Liver (tissue), 9 donors: ENCODE data around the gene TSHR. TPM values are rescaled to one million over a fixed set of nuclear protein-coding genes. Genes with fewer than 3 reads are reported as not detected.

ENCODE experiments used
- DNase-seq: peaks from one replicate; pipeline ENCODE4 v3.0.0-alpha.2; 2017; ENCODE audit warnings: low spot score
- H3K27ac ChIP-seq, 2 donors: one replicate each; pipeline ENCODE4 v1.7.0; 2013; ENCODE audit warnings: inconsistent platforms in 2 of 2, low read length in 2 of 2, control low read depth in 1 of 2, low read depth in 1 of 2, mild to moderate bottlenecking in 1 of 2
- H3K27me3 ChIP-seq, 4 donors: one replicate each; pipeline versions ENCODE4 v1.6.1 to v1.7.0; 2013; ENCODE audit warnings: low read length in 3 of 4, inconsistent platforms in 1 of 4, mild to moderate bottlenecking in 1 of 4, moderate library complexity in 1 of 4; ENCODE audit not compliant: control insufficient read depth in 4 of 4, insufficient read depth in 4 of 4
- H3K36me3 ChIP-seq, 4 donors: one replicate each; pipeline versions ENCODE4 v1.6.1 to v1.7.0; 2013; ENCODE audit warnings: low read length in 3 of 4, mild to moderate bottlenecking in 3 of 4, low read depth in 1 of 4, moderate library complexity in 1 of 4; ENCODE audit not compliant: control insufficient read depth in 4 of 4, insufficient read depth in 3 of 4
- H3K4me1 ChIP-seq, 4 donors: one replicate each; pipeline versions ENCODE4 v1.6.1 to v1.7.0; 2013; ENCODE audit warnings: low read length in 3 of 4, mild to moderate bottlenecking in 3 of 4, moderate library complexity in 1 of 4; ENCODE audit not compliant: control insufficient read depth in 4 of 4, insufficient read depth in 4 of 4
- H3K4me3 ChIP-seq, 3 donors: one replicate each; pipeline versions ENCODE4 v1.6.1 to v1.7.0; 2013; ENCODE audit warnings: low read length in 3 of 3, control low read depth in 1 of 3, low read depth in 1 of 3, mild to moderate bottlenecking in 1 of 3
- H3K9ac ChIP-seq, 2 donors: one replicate each; pipeline ENCODE4 v1.7.0; 2013; ENCODE audit warnings: low read length in 2 of 2, mild to moderate bottlenecking in 2 of 2, moderate library complexity in 2 of 2, control low read depth in 1 of 2, low read depth in 1 of 2
- H3K9me3 ChIP-seq, 4 donors: one replicate each; pipeline versions ENCODE4 v1.6.1 to v1.7.0; 2013; ENCODE audit warnings: low read length in 3 of 4; ENCODE audit not compliant: control insufficient read depth in 4 of 4
- EGR1 ChIP-seq, 2 donors: IDR thresholded peaks; 2 replicates each; pipeline ENCODE4 v1.6.1; 2016 to 2018; ENCODE audit warnings: antibody characterized with exemption in 2 of 2, low read depth in 2 of 2
- HNF4A ChIP-seq, 2 donors: conservative IDR thresholded peaks; 2 replicates each; pipeline ENCODE4 v1.6.1; 2016; ENCODE audit warnings: antibody characterized with exemption in 2 of 2, mild to moderate bottlenecking in 2 of 2
- HNF4G ChIP-seq: IDR thresholded peaks from 2 replicates; pipeline ENCODE4 v1.6.1; 2016; ENCODE audit warnings: antibody characterized with exemption
- NR2F2 ChIP-seq: IDR thresholded peaks from 2 replicates; pipeline ENCODE4 v1.6.1; 2016; ENCODE audit warnings: antibody characterized with exemption
- RAD21 ChIP-seq, 2 donors: IDR thresholded peaks; 2 replicates each; pipeline ENCODE4 v1.6.1; 2016; ENCODE audit warnings: antibody characterized with exemption in 2 of 2, mild to moderate bottlenecking in 2 of 2
- TAF1 ChIP-seq: conservative IDR thresholded peaks from 2 replicates; pipeline ENCODE4 v1.6.1; 2016; ENCODE audit warnings: antibody characterized with exemption, mild to moderate bottlenecking
- WGBS: extraction: QIAGEN DNeasy Blood & Tissue Kit; methylation state at CpG from one replicate; pipeline ENCODE4 v1.1.7; 2013; 5-methylcytosine and 5-hydroxymethylcytosine counted together
- polyA plus RNA-seq, 2 donors: library from polyadenylated mRNA; stranded (reverse) in 1 of 2; unstranded in 1 of 2; fragments of 200-250 nt in 1 of 2; fragments of >200 nt in 1 of 2; fragmentation: Nextera tagmentation in 1 of 2; extraction: Ambion mirVana in 1 of 2; gene quantifications; one replicate each; pipeline versions ENCODE4 v1.2.1 to v1.2.3, GENCODE V29; 2013 to 2015
- total RNA-seq, 2 donors: library from RNA; depleted of rRNA; stranded (reverse); fragments of >200 nt; gene quantifications; one replicate each; pipeline ENCODE4 v1.2.3, GENCODE V29; 2014
- TF ChIP-seq, protein P1 (sequence below): IDR thresholded peaks from 2 replicates; pipeline ENCODE4 v1.6.1; 2016; ENCODE audit warnings: antibody characterized with exemption, mild to moderate bottlenecking
- TF ChIP-seq, protein P2 (sequence below): IDR thresholded peaks from 2 replicates; pipeline ENCODE4 v1.6.1; 2016; ENCODE audit warnings: antibody characterized with exemption
- TF ChIP-seq, protein P3 (sequence below): IDR thresholded peaks from 2 replicates; pipeline ENCODE4 v1.6.1; 2016; ENCODE audit warnings: antibody characterized with exemption
- TF ChIP-seq, protein P4 (sequence below): fragments of 150-350 bp; IDR thresholded peaks from 2 replicates; pipeline ENCODE4 v1.5.1; 2017; ENCODE audit warnings: improper control_type of control experiment, low read depth, low read length; ENCODE audit not compliant: missing input control
- TF ChIP-seq, protein P5 (sequence below): IDR thresholded peaks from 2 replicates; pipeline ENCODE4 v1.6.1; 2016; ENCODE audit warnings: antibody characterized with exemption
- donor health status: healthy.
- donor health status: healthy.
- donor health status: healthy.
- donor health status: healthy.
- donor health status: healthy.

TSHR gene
- total and polyA plus RNA-seq, 4 donors, result 0.08 to 3.2 TPM; not detected in 2

DNA sequence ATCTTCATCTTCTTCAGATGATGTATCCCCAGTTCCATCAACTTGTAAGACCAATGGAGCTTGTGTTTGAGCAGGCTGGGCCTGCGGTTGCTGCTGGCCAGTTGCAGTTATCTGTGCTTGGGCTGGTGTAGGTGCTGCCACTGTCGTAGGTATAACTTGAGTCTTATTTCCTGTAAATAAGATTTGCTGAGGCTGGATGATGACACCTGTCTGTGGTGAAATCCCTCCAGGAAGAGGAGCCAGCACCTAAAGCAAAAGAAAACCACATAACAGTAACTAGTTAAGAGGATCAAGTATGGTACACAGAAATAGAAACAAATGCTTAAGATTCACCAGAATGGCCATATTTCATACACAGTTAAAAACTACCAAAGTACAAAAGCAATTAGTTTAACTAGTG lies 237.2 kb downstream of the TSHR start:
- DNase-seq, result no peak
- H3K27ac ChIP-seq, result no peak overlapping the region
- H3K36me3 ChIP-seq, result peaks cover 5 to 48% (median 41%) of the 10 kb centered on the region in 4 donors
- no peak overlapping the region for H3K4me3 ChIP-seq
- H3K9ac ChIP-seq, result no peak overlapping the region
- no peaks in the 10 kb centered on the region for H3K27me3 ChIP-seq
- WGBS, result 89% methylated on average over 2 of the region's 2 CpGs
- TF ChIP-seq, protein P1, sequence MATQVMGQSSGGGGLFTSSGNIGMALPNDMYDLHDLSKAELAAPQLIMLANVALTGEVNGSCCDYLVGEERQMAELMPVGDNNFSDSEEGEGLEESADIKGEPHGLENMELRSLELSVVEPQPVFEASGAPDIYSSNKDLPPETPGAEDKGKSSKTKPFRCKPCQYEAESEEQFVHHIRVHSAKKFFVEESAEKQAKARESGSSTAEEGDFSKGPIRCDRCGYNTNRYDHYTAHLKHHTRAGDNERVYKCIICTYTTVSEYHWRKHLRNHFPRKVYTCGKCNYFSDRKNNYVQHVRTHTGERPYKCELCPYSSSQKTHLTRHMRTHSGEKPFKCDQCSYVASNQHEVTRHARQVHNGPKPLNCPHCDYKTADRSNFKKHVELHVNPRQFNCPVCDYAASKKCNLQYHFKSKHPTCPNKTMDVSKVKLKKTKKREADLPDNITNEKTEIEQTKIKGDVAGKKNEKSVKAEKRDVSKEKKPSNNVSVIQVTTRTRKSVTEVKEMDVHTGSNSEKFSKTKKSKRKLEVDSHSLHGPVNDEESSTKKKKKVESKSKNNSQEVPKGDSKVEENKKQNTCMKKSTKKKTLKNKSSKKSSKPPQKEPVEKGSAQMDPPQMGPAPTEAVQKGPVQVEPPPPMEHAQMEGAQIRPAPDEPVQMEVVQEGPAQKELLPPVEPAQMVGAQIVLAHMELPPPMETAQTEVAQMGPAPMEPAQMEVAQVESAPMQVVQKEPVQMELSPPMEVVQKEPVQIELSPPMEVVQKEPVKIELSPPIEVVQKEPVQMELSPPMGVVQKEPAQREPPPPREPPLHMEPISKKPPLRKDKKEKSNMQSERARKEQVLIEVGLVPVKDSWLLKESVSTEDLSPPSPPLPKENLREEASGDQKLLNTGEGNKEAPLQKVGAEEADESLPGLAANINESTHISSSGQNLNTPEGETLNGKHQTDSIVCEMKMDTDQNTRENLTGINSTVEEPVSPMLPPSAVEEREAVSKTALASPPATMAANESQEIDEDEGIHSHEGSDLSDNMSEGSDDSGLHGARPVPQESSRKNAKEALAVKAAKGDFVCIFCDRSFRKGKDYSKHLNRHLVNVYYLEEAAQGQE, result no peak
- no peak for TF ChIP-seq EGR1 (IDR thresholded peaks at IDR 0.05; ENCODE audit: low read depth in 2 of 2)
- TF ChIP-seq HNF4G, result no peak
- TF ChIP-seq, protein P2, sequence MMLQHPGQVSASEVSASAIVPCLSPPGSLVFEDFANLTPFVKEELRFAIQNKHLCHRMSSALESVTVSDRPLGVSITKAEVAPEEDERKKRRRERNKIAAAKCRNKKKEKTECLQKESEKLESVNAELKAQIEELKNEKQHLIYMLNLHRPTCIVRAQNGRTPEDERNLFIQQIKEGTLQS, result no peak
- TF ChIP-seq, protein P3, sequence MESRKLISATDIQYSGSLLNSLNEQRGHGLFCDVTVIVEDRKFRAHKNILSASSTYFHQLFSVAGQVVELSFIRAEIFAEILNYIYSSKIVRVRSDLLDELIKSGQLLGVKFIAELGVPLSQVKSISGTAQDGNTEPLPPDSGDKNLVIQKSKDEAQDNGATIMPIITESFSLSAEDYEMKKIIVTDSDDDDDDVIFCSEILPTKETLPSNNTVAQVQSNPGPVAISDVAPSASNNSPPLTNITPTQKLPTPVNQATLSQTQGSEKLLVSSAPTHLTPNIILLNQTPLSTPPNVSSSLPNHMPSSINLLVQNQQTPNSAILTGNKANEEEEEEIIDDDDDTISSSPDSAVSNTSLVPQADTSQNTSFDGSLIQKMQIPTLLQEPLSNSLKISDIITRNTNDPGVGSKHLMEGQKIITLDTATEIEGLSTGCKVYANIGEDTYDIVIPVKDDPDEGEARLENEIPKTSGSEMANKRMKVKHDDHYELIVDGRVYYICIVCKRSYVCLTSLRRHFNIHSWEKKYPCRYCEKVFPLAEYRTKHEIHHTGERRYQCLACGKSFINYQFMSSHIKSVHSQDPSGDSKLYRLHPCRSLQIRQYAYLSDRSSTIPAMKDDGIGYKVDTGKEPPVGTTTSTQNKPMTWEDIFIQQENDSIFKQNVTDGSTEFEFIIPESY, result no peak
- TF ChIP-seq HNF4A (conservative IDR thresholded peaks at IDR 0.05), result no peak
- no peak for TF ChIP-seq TAF1
- no peak for TF ChIP-seq NR2F2
- TF ChIP-seq, protein P4, sequence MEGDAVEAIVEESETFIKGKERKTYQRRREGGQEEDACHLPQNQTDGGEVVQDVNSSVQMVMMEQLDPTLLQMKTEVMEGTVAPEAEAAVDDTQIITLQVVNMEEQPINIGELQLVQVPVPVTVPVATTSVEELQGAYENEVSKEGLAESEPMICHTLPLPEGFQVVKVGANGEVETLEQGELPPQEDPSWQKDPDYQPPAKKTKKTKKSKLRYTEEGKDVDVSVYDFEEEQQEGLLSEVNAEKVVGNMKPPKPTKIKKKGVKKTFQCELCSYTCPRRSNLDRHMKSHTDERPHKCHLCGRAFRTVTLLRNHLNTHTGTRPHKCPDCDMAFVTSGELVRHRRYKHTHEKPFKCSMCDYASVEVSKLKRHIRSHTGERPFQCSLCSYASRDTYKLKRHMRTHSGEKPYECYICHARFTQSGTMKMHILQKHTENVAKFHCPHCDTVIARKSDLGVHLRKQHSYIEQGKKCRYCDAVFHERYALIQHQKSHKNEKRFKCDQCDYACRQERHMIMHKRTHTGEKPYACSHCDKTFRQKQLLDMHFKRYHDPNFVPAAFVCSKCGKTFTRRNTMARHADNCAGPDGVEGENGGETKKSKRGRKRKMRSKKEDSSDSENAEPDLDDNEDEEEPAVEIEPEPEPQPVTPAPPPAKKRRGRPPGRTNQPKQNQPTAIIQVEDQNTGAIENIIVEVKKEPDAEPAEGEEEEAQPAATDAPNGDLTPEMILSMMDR, result no peak
- no peak for TF ChIP-seq RAD21 (IDR thresholded peaks at IDR 0.05)
- H3K4me1 ChIP-seq, result no peaks in the 10 kb centered on the region
- no peaks in the 10 kb centered on the region for H3K9me3 ChIP-seq

DNA sequence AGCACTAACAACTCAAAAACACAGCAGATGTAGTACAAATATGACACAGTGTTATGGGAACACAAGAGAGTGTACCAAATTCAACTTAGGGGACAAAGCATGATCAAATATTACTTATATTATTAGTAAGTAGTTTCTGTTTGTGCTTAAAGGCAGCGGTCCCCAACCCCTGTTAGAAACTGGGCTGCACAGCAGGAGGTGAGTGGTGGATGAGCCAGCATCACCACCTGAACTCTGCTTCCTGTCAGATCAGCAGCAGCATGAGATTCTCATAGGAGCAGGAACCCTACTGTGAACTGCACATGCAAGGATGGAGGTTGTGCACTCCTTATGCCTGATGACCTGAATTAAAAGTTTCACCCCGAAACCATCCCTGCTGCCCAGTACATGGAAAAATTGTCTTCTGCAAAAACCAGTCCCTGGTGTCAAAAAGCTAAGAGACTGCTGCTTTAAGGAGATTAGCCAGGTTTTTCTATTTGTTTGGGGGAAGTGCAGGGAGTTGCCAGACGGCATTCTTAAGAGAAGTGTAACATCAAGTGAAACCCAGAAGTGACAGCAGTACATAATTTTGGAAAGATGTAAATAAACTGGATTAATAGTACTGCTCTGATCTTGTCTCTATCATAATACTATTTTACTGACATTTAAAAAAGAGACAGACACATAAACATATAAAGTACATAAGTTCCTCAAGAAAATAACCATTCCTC lies 238.7 kb downstream of the TSHR start:
- Histone ChIP-seq H3K27me3 (no peaks in the 10 kb centered on the region), H3K4me3 (no peak overlapping the region), H3K36me3 (peaks cover 4 to 47% (median 39%) of the 10 kb centered on the region in 4 donors), H3K9me3 (no peaks in the 10 kb centered on the region), H3K27ac (no peak overlapping the region), H3K4me1 (peaks cover 2 to 12% (median 5%) of the 10 kb centered on the region in 4 donors), H3K9ac (no peak overlapping the region)
- WGBS, result 91% methylated on average over 3 of the region's 3 CpGs
- no peak for TF ChIP-seq NR2F2
- TF ChIP-seq, protein P5, sequence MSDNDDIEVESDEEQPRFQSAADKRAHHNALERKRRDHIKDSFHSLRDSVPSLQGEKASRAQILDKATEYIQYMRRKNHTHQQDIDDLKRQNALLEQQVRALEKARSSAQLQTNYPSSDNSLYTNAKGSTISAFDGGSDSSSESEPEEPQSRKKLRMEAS, result no peak
- no peak for TF ChIP-seq TAF1
- no peak for DNase-seq

Other genes with a start within 250 kb of the TSHR start
- gene CEP128, start 13.9 kb upstream of the TSHR start, total RNA-seq, result 1 to 10 TPM; 2.2 to 3.8 TPM
- gene CEP128, start 13.9 kb upstream of the TSHR start, polyA plus RNA-seq, result under 1 TPM; 0.27 to 0.61 TPM